ENCODE results near the gene DNMT3A. TPM values are rescaled to one million over a fixed set of nuclear protein-coding genes. Genes with fewer than 3 reads are reported as not detected.

Gene DNMT3A
- total and polyA plus RNA-seq, 2 donors (not counting 3 experiments of a cell fraction or from before 2014, with no cell fraction given), result 23.3 to 71.7 TPM

DNA sequence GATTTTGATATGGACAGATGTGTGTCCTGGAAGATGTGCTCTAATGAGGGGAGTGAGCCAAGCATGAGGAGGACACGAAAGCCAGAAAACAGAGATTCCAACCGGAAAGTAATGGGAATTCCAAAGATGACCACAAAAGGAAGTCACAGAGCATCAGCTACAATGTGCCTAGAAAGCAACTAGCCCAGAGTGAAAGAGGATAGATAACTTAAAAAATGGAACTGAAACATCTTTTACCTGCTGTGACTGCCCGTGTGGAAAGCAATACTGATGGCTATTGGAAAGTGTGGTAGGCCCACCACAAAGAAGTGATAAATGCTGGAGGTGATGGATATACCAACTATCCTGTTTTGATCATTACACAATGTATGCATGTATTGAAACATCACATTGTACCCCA, 21.6 kb downstream of the DNMT3A start:
- H3K36me3 ChIP-seq (ENCODE audit: control insufficient read depth in 2 of 2, extremely low read depth in 1 of 2, insufficient read depth in 2 of 2, low read length in 2 of 2), result no peaks in the 10 kb centered on the region
- no peak overlapping the region for H3K27ac ChIP-seq (ENCODE audit: insufficient read depth, low read depth, low read length)
- BruUV-seq (replicated peaks), result no TSS peak
- FAIRE-seq (no peak), DNase-seq (ENCODE audit: low read depth, low spot score) (no peak)
- no peak overlapping the region for H2AFZ ChIP-seq (ENCODE audit: low read depth, low read length)
- no peaks in the 10 kb centered on the region for H3K27me3 ChIP-seq (ENCODE audit: control insufficient read depth in 2 of 2, insufficient read depth in 2 of 2, low read length in 2 of 2)
- ChIA-PET POLR2A (no interaction called here), CTCF (no interaction called here)
- TF ChIP-seq POLR2AphosphoS5 (IDR thresholded peaks at IDR 0.05; ENCODE audit: insufficient read depth, low read depth, low read length), result no peak
- TF ChIP-seq, protein P1, sequence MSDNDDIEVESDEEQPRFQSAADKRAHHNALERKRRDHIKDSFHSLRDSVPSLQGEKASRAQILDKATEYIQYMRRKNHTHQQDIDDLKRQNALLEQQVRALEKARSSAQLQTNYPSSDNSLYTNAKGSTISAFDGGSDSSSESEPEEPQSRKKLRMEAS (IDR thresholded peaks at IDR 0.05; ENCODE audit: insufficient read depth, insufficient read length), result no peak
- no peak for TF ChIP-seq GATA2 (IDR thresholded peaks at IDR 0.05; ENCODE audit: insufficient read depth, insufficient read length, low read depth, low read length)
- TF ChIP-seq MYC (IDR thresholded peaks at IDR 0.05; ENCODE audit: low read depth, low read length), result no peak
- TF ChIP-seq FOS (IDR thresholded peaks at IDR 0.05; ENCODE audit: borderline replicate concordance, insufficient read depth, low read length), result no peak
- TF ChIP-seq JUN (IDR thresholded peaks at IDR 0.05; ENCODE audit: borderline replicate concordance, insufficient read depth, insufficient read length, low read depth), result no peak
- no peak for TF ChIP-seq EZH2 (IDR thresholded peaks at IDR 0.05; ENCODE audit: borderline replicate concordance, low read depth, low read length, severe bottlenecking)
- TF ChIP-seq, protein P2, sequence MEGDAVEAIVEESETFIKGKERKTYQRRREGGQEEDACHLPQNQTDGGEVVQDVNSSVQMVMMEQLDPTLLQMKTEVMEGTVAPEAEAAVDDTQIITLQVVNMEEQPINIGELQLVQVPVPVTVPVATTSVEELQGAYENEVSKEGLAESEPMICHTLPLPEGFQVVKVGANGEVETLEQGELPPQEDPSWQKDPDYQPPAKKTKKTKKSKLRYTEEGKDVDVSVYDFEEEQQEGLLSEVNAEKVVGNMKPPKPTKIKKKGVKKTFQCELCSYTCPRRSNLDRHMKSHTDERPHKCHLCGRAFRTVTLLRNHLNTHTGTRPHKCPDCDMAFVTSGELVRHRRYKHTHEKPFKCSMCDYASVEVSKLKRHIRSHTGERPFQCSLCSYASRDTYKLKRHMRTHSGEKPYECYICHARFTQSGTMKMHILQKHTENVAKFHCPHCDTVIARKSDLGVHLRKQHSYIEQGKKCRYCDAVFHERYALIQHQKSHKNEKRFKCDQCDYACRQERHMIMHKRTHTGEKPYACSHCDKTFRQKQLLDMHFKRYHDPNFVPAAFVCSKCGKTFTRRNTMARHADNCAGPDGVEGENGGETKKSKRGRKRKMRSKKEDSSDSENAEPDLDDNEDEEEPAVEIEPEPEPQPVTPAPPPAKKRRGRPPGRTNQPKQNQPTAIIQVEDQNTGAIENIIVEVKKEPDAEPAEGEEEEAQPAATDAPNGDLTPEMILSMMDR (IDR thresholded peaks at IDR 0.05; ENCODE audit: extremely low read depth in 1 of 2, insufficient read depth in 1 of 2, low read depth in 1 of 2, low read length in 2 of 2), result no peak
- TF ChIP-seq POLR2A (IDR thresholded peaks at IDR 0.05; ENCODE audit: low read depth, low read length), result no peak
- H3K4me1 ChIP-seq (ENCODE audit: control insufficient read depth, extremely low read depth, insufficient read depth, low read length), result no peaks in the 10 kb centered on the region
- H3K9me1 ChIP-seq (replicated peaks; ENCODE audit: control insufficient read depth, extremely low read depth, insufficient read depth, low read length), result no peaks in the 10 kb centered on the region
- H3K9ac ChIP-seq (replicated peaks; ENCODE audit: extremely low read depth, insufficient read depth, low read length), result no peak overlapping the region
- dilution Hi-C loops (cut with MboI; ENCODE audit: extremely low pct_ligation_motif_present, low sequenced_read_pairs), result no loop called here
- intact Hi-C loops (cut with micrococcal nuclease), result no loop called here
- H3K4me3 ChIP-seq (replicated peaks in 1 of 3; ENCODE audit: insufficient read depth in 1 of 3, low read depth in 1 of 3, low read length in 3 of 3), result no peak overlapping the region
- H3K79me2 ChIP-seq (ENCODE audit: control insufficient read depth, insufficient read depth, low read length), result no peaks in the 10 kb centered on the region
- H4K20me1 ChIP-seq (replicated peaks; ENCODE audit: control insufficient read depth, extremely low read depth, insufficient read depth, low read length), result no peaks in the 10 kb centered on the region
- no peaks in the 10 kb centered on the region for H3K9me3 ChIP-seq (replicated peaks; ENCODE audit: control insufficient read depth, insufficient read depth, low read length)
- H3K4me2 ChIP-seq (ENCODE audit: insufficient read depth, low read length), result no peak overlapping the region
